H9 (cell line): Measurements from ENCODE around the gene ERCC2. TPM values are rescaled to one million over a fixed set of nuclear protein-coding genes. Genes with fewer than 3 reads are reported as not detected.

Experiments used
- DNase-seq: peaks from one replicate; pipeline ENCODE4 v3.0.0-alpha.2; 2017
- H2AFZ ChIP-seq: one replicate; pipeline ENCODE4 v1.6.1; 2013; ENCODE audit warnings: mild to moderate bottlenecking, low read length, control low read depth, moderate library complexity
- H2AK5ac ChIP-seq: 2 replicates; pipeline ENCODE4 v1.6.1; 2013; ENCODE audit warnings: low read length, control low read depth, mixed read lengths; ENCODE audit not compliant: insufficient read length
- H2BK120ac ChIP-seq: one replicate; pipeline ENCODE4 v1.6.1; 2013; ENCODE audit warnings: low read depth, mild to moderate bottlenecking, low read length, control low read depth, inconsistent platforms; ENCODE audit not compliant: poor library complexity, severe bottlenecking
- H2BK12ac ChIP-seq: 2 replicates; pipeline ENCODE4 v1.6.1; 2013; ENCODE audit warnings: low read length, control low read depth, mixed read lengths, low read depth; ENCODE audit not compliant: insufficient read length
- H2BK15ac ChIP-seq: 2 replicates; pipeline ENCODE4 v1.6.1; 2013; ENCODE audit warnings: low read depth, low read length, control low read depth
- H2BK20ac ChIP-seq: one replicate; pipeline ENCODE4 v1.6.1; 2013; ENCODE audit warnings: low read depth, mild to moderate bottlenecking, low read length, control low read depth, inconsistent platforms; ENCODE audit not compliant: poor library complexity, severe bottlenecking
- H2BK5ac ChIP-seq: 2 replicates; pipeline ENCODE4 v1.6.1; 2013; ENCODE audit warnings: low read length, control low read depth, mixed read lengths; ENCODE audit not compliant: insufficient read length
- H3K14ac ChIP-seq: 2 replicates; pipeline ENCODE4 v1.6.1; 2013; ENCODE audit warnings: low read length, control low read depth; ENCODE audit not compliant: insufficient read depth
- H3K18ac ChIP-seq: 2 replicates; pipeline ENCODE4 v1.6.1; 2013; ENCODE audit warnings: low read depth, mild to moderate bottlenecking, mixed read lengths, low read length, control low read depth; ENCODE audit not compliant: insufficient read length
- H3K23ac ChIP-seq: 2 replicates; pipeline ENCODE4 v1.6.1; 2013; ENCODE audit warnings: low read length, control low read depth, mixed read lengths, low read depth; ENCODE audit not compliant: insufficient read length
- H3K23me2 ChIP-seq: 2 replicates; pipeline ENCODE4 v1.6.1; 2013; ENCODE audit warnings: low read depth, mild to moderate bottlenecking, mixed read lengths, low read length, control low read depth; ENCODE audit not compliant: insufficient read length, poor library complexity, severe bottlenecking
- H3K27ac ChIP-seq: 2 replicates; pipeline ENCODE4 v1.5.1; 2013; ENCODE audit warnings: low read length, control low read depth, mixed read lengths, low read depth; ENCODE audit not compliant: insufficient read length
- H3K27me3 ChIP-seq: 2 replicates; pipeline ENCODE4 v1.6.1; 2013; ENCODE audit warnings: low read length, control low read depth, inconsistent platforms; ENCODE audit not compliant: insufficient read depth
- H3K4ac ChIP-seq: 2 replicates; pipeline ENCODE4 v1.6.1; 2013; ENCODE audit warnings: low read depth, mild to moderate bottlenecking, control low read depth, inconsistent platforms, low read length, moderate library complexity
- H3K4me1 ChIP-seq: 2 replicates; pipeline ENCODE4 v1.6.1; 2013; ENCODE audit warnings: low read length, control low read depth, inconsistent platforms; ENCODE audit not compliant: insufficient read depth
- H3K4me2 ChIP-seq: 2 replicates; pipeline ENCODE4 v1.6.1; 2013; ENCODE audit warnings: low read length, control low read depth, mixed read lengths; ENCODE audit not compliant: insufficient read length, insufficient read depth
- H3K56ac ChIP-seq: 2 replicates; pipeline ENCODE4 v1.6.1; 2013; ENCODE audit warnings: low read depth, mild to moderate bottlenecking, mixed read lengths, low read length, control low read depth; ENCODE audit not compliant: insufficient read length
- H3K79me1 ChIP-seq: 2 replicates; pipeline ENCODE4 v1.6.1; 2013; ENCODE audit warnings: low read depth, mild to moderate bottlenecking, moderate library complexity, low read length, control low read depth, inconsistent platforms; ENCODE audit not compliant: insufficient read depth, poor library complexity, severe bottlenecking
- H3K79me2 ChIP-seq: 2 replicates; pipeline ENCODE4 v1.6.1; 2013; ENCODE audit warnings: low read length, control low read depth, inconsistent platforms; ENCODE audit not compliant: insufficient read depth
- H3K9ac ChIP-seq: 2 replicates; pipeline ENCODE4 v1.6.1; 2013; ENCODE audit warnings: low read length, control low read depth, mixed read lengths; ENCODE audit not compliant: insufficient read length; ENCODE audit errors: extremely low read depth
- H3K9me3 ChIP-seq: one replicate; pipeline ENCODE4 v1.6.1; 2013; ENCODE audit warnings: low read depth, low read length, inconsistent platforms; ENCODE audit not compliant: control insufficient read depth
- H3T11ph ChIP-seq: one replicate; pipeline ENCODE4 v1.6.1; 2013; ENCODE audit warnings: mild to moderate bottlenecking, low read length, control low read depth, inconsistent platforms
- H4K20me1 ChIP-seq: one replicate; pipeline ENCODE4 v1.6.1; 2013; ENCODE audit not compliant: control insufficient read depth, insufficient read length, insufficient read depth
- H4K5ac ChIP-seq: 2 replicates; pipeline ENCODE4 v1.6.1; 2013; ENCODE audit warnings: low read depth, mild to moderate bottlenecking, mixed read lengths, low read length, control low read depth; ENCODE audit not compliant: insufficient read length
- H4K8ac ChIP-seq: replicated peaks from 2 replicates; pipeline ENCODE4 v1.6.1; 2013; ENCODE audit warnings: low read length, control low read depth, mixed read lengths, low read depth; ENCODE audit not compliant: insufficient read length
- H4K91ac ChIP-seq: 2 replicates; pipeline ENCODE4 v1.6.1; 2013; ENCODE audit warnings: low read depth, mild to moderate bottlenecking, moderate library complexity, mixed read lengths, low read length, control low read depth; ENCODE audit not compliant: insufficient read length
- H3K27ac Mint-ChIP-seq, 3 experiments: 2 replicates in 2 of 3; 3 replicates in 1 of 3; pipeline ENCODE4 v1.8.0; 2020 to 2021; ENCODE audit warnings: mixed read lengths in 3 of 3, mild to moderate bottlenecking in 1 of 3, moderate library complexity in 1 of 3
- H3K27me3 Mint-ChIP-seq: 2 replicates; pipeline ENCODE4 v1.8.0; 2021; ENCODE audit warnings: low read depth, mild to moderate bottlenecking, moderate library complexity, mixed read lengths
- H3K36me3 Mint-ChIP-seq, 3 experiments: 2 replicates in 2 of 3; 3 replicates in 1 of 3; pipeline ENCODE4 v1.8.0; 2020 to 2021; ENCODE audit warnings: low read depth in 3 of 3, mixed read lengths in 3 of 3; ENCODE audit not compliant: insufficient read depth in 1 of 3
- H3K4me1 Mint-ChIP-seq, 2 experiments: 2 replicates each; pipeline ENCODE4 v1.8.0; 2020; ENCODE audit warnings: mixed read lengths in 2 of 2
- H3K4me3 Mint-ChIP-seq, 2 experiments: 2 replicates in 1 of 2; 3 replicates in 1 of 2; pipeline ENCODE4 v1.8.0; 2020 to 2021; ENCODE audit warnings: mild to moderate bottlenecking in 2 of 2, mixed read lengths in 2 of 2, moderate library complexity in 1 of 2
- H3K9me3 Mint-ChIP-seq, 2 experiments: 2 replicates in 1 of 2; 3 replicates in 1 of 2; pipeline ENCODE4 v1.8.0; 2020; ENCODE audit warnings: mild to moderate bottlenecking in 2 of 2, mixed read lengths in 2 of 2, moderate library complexity in 1 of 2
- CTCF ChIP-seq: fragments of 200-600 bp; sonication (generic); conservative IDR thresholded peaks from 3 replicates; pipeline ENCODE4 v1.8.0; 2021; ENCODE audit warnings: antibody characterized with exemption, mild to moderate bottlenecking
- WGBS: extraction: QIAGEN DNeasy Blood & Tissue Kit; methylation state at CpG from one replicate; pipeline ENCODE4 v1.1.7; 2013; ENCODE audit warnings: missing lambda C conversion rate, low lambda C conversion rate, mixed read lengths; ENCODE audit not compliant: insufficient read length; ENCODE audit errors: extremely low coverage; 5-methylcytosine and 5-hydroxymethylcytosine counted together
- total RNA-seq: library from RNA; stranded (reverse); gene quantifications from 2 replicates; pipeline ENCODE4 v1.2.1, GENCODE V29; 2021

ERCC2 gene
- total RNA-seq, 1 experiment from 2014 or later: 98.7 TPM

DNA sequence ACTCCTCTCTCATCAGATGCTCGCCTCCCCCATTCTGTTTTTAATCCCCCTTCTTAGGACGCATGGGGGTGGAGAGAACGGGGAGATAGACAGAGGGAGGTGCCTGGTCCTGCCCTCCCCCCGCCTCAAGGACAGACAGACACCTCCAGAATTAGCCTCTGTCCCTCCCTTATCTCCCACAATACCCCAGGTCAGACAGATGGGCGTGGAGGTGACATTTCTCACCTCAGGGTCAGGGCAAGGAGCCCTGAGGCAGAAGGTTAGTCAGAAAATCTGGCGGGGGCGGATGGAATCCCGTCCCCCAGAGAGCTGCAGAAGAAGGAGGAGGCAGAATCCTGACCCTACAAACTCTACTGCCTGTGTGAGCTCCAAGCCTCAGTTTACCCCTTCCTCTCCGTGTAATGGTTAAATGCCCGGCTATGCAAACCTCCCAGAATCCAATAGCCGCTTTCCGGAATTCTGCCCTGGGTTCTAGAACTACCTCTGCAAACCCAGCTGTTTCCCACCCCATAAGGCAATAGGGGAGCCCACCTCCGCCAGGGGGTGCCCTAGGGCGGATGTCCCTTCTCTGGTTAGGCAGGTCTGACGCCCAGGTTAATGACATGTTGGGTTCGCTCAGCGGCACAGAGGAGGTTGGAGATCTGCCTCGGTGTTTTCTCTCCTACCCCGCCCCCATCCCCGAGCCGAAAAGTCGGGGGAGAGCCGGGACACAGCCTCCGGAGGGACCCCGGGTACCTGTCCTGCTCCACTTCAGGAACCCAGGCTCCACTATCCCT is 33.6 kb upstream of the ERCC2 start:
- peak overlapping the region; percentile 93 for H3K4me2 ChIP-seq
- DNase-seq: peak; percentile 92
- peaks cover 21 to 30% of the 10 kb centered on the region in 2 experiments for H3K4me1 Mint-ChIP-seq
- no peak overlapping the region for H2AFZ ChIP-seq
- no peak overlapping the region for H3K18ac ChIP-seq
- no peaks in the 10 kb centered on the region for H3K9me3 ChIP-seq
- no peaks in the 10 kb centered on the region for H3K27me3 ChIP-seq
- H3K56ac ChIP-seq: no peak overlapping the region
- H3K79me2 ChIP-seq: no peaks in the 10 kb centered on the region; the same call in 1 of the 2 replicates
- H4K91ac ChIP-seq: no peak overlapping the region
- H3K79me1 ChIP-seq: no peaks in the 10 kb centered on the region
- no peak overlapping the region for H3K27ac ChIP-seq
- H3K27me3 Mint-ChIP-seq: peaks cover 4% of the 10 kb centered on the region; the same call in 1 of the 2 replicates
- H2BK12ac ChIP-seq: no peak overlapping the region
- no CpG with 5 or more reads among the region's 25 CpGs for WGBS
- no peak overlapping the region for H2BK15ac ChIP-seq
- peak overlapping the region; percentile 99 for H3K4me3 Mint-ChIP-seq
- no peak overlapping the region for H2BK5ac ChIP-seq
- H2BK120ac ChIP-seq: no peak overlapping the region
- H3K27ac Mint-ChIP-seq: peak overlapping the region in 2 of 3 experiments; percentile 72 to 99; a peak in 4 of 7 replicates
- H4K8ac ChIP-seq: no peak overlapping the region
- H4K20me1 ChIP-seq: no peaks in the 10 kb centered on the region
- H3K23ac ChIP-seq: no peak overlapping the region
- H3K9me3 Mint-ChIP-seq: no peaks in the 10 kb centered on the region; a peak in 1 of 5 replicates
- H2AK5ac ChIP-seq: no peak overlapping the region
- peak; percentile 79 for TF ChIP-seq CTCF
- no peak overlapping the region for H4K5ac ChIP-seq
- H3K9ac ChIP-seq: peak overlapping the region; percentile 13
- no peak overlapping the region for H2BK20ac ChIP-seq
- no peak overlapping the region for H3K4ac ChIP-seq
- H3K14ac ChIP-seq: no peak overlapping the region
- no peak overlapping the region for H3T11ph ChIP-seq
- peaks cover 8 to 13% (median 9%) of the 10 kb centered on the region in 3 experiments; a peak in 6 of 7 replicates for H3K36me3 Mint-ChIP-seq
- H3K4me1 ChIP-seq: peaks cover 7% of the 10 kb centered on the region; the same call in 1 of the 2 replicates
- H3K23me2 ChIP-seq: peaks cover 18% of the 10 kb centered on the region
